Calu3 (cell line): ENCODE data around the gene ANTXR2. TPM values are rescaled to one million over a fixed set of nuclear protein-coding genes. Genes with fewer than 3 reads are reported as not detected.

Source experiments
- BruUV-seq: library from RNA; stranded (reverse); fragments of 400-500 nt; replicated peaks from 2 replicates; lab custom pipeline; 2021; lab: Mats Ljungman, UMichigan
- CTCF ChIA-PET: fragments of 300-600 bp; sonication (Branson Sonifier 250); formaldehyde crosslinking; loops from one replicate; lab custom pipeline; 2022; ENCODE audit warnings: antibody characterized with exemption; lab: Charles Lee
- DNase-seq: peaks from one replicate; pipeline ENCODE4 v3.0.0; 2022
- H3K27ac Mint-ChIP-seq: one replicate; pipeline ENCODE4 v1.8.0; 2022; ENCODE audit warnings: mixed read lengths; ENCODE audit not compliant: unreplicated experiment
- H3K27me3 Mint-ChIP-seq: one replicate; pipeline ENCODE4 v1.8.0; 2022; ENCODE audit warnings: mixed read lengths; ENCODE audit not compliant: unreplicated experiment
- H3K36me3 Mint-ChIP-seq: one replicate; pipeline ENCODE4 v1.8.0; 2022; ENCODE audit warnings: mild to moderate bottlenecking, moderate library complexity, mixed read lengths; ENCODE audit not compliant: insufficient read depth, unreplicated experiment
- H3K4me1 Mint-ChIP-seq: one replicate; pipeline ENCODE4 v1.8.0; 2022; ENCODE audit warnings: mild to moderate bottlenecking, low read depth, mixed read lengths; ENCODE audit not compliant: unreplicated experiment
- H3K4me3 Mint-ChIP-seq: one replicate; pipeline ENCODE4 v1.8.0; 2022; ENCODE audit warnings: mild to moderate bottlenecking, low read depth, moderate library complexity, mixed read lengths; ENCODE audit not compliant: unreplicated experiment
- H3K9me3 Mint-ChIP-seq: one replicate; pipeline ENCODE4 v1.8.0; 2022; ENCODE audit warnings: low read depth, mixed read lengths; ENCODE audit not compliant: unreplicated experiment
- CTCF ChIP-seq: fragments of 200-600 bp; IDR thresholded peaks from one replicate; pipeline ENCODE4 v1.8.0; 2022; ENCODE audit warnings: antibody characterized with exemption; ENCODE audit not compliant: unreplicated experiment
- intact Hi-C: fragments of 100-400 bp; cut with micrococcal nuclease; formaldehyde crosslinking; loops from one replicate; pipeline ENCODE4 v1.10.0; 2022; ENCODE audit not compliant: unreplicated experiment
- total RNA-seq: library from RNA; stranded (reverse); gene quantifications from 2 replicates; pipeline ENCODE4 v1.2.3, GENCODE V29; 2022

Gene ANTXR2
- total RNA-seq, 1 experiment from 2014 or later, result 23.6 TPM

- H3K36me3 Mint-ChIP-seq, result no peaks in the 10 kb centered on the region
- CTCF ChIA-PET, result no interaction called here
- no peak for DNase-seq
- TF ChIP-seq CTCF, result no peak
- no peaks in the 10 kb centered on the region for H3K4me1 Mint-ChIP-seq
- H3K9me3 Mint-ChIP-seq, result peaks cover 2% of the 10 kb centered on the region
- no peak overlapping the region for H3K4me3 Mint-ChIP-seq
- intact Hi-C loops, result no loop called here
- BruUV-seq, result no TSS peak
- no peaks in the 10 kb centered on the region for H3K27me3 Mint-ChIP-seq
- no peak overlapping the region for H3K27ac Mint-ChIP-seq
Observed at GRCh38 chr4:80107374-80107773, 34.3 kb upstream of the ANTXR2 start.

- Mint-ChIP-seq H3K9me3 (peaks cover 2% of the 10 kb centered on the region), H3K4me1 (peaks cover 10% of the 10 kb centered on the region), H3K36me3 (no peaks in the 10 kb centered on the region), H3K27ac (no peak overlapping the region), H3K27me3 (no peaks in the 10 kb centered on the region), H3K4me3 (no peak overlapping the region)
- no peak for DNase-seq
- no peak for TF ChIP-seq CTCF
- CTCF ChIA-PET, result no interaction called here
- intact Hi-C loops, result no loop called here
- BruUV-seq, result no TSS peak
Observed at GRCh38 chr4:80104927-80105326, 31.9 kb upstream of the ANTXR2 start.

GRCh38 chr4:80103629-80104028 is 30.6 kb upstream of the ANTXR2 start:
- CTCF ChIA-PET, result no interaction called here
- no peak for TF ChIP-seq CTCF

GRCh38 chr4:80101792-80102116 is 28.7 kb upstream of the ANTXR2 start:
- CTCF ChIA-PET, result no interaction called here
- peaks cover 2% of the 10 kb centered on the region for H3K9me3 Mint-ChIP-seq
- DNase-seq, result no peak
- no peak overlapping the region for H3K4me3 Mint-ChIP-seq
- peak overlapping the region; percentile 22 for H3K27ac Mint-ChIP-seq
- no peak for TF ChIP-seq CTCF
- H3K27me3 Mint-ChIP-seq, result no peaks in the 10 kb centered on the region
- H3K36me3 Mint-ChIP-seq, result no peaks in the 10 kb centered on the region
- intact Hi-C loops, result no loop called here
- H3K4me1 Mint-ChIP-seq, result peaks cover 10% of the 10 kb centered on the region
- BruUV-seq, result no TSS peak

More at GRCh38 chr4:80103629-80104028, 30.6 kb upstream of the ANTXR2 start:
- intact Hi-C loops, result no loop called here
- peaks cover 2% of the 10 kb centered on the region for H3K9me3 Mint-ChIP-seq
- no peaks in the 10 kb centered on the region for H3K27me3 Mint-ChIP-seq
- no TSS peak for BruUV-seq
- no peak overlapping the region for H3K4me3 Mint-ChIP-seq
- no peak for DNase-seq
- no peaks in the 10 kb centered on the region for H3K36me3 Mint-ChIP-seq
- H3K4me1 Mint-ChIP-seq, result peaks cover 10% of the 10 kb centered on the region
- H3K27ac Mint-ChIP-seq, result no peak overlapping the region
